Measurements from ENCODE around the gene NDUFS6.

The NDUFS6 gene

GRCh38 chr5:1824903-1825841, 24.0 kb downstream of the NDUFS6 start:
- no peak for TF ChIP-seq POLR2A (IDR thresholded peaks at IDR 0.05; ENCODE audit: low read depth, low read length)
- no peak for TF ChIP-seq POLR2AphosphoS5 (IDR thresholded peaks at IDR 0.05; ENCODE audit: low read depth, low read length)
- no peak for TF ChIP-seq TAF1 (IDR thresholded peaks at IDR 0.05; ENCODE audit: borderline replicate concordance, low read depth, low read length)
- no peak for FAIRE-seq
- DNase-seq (ENCODE audit: insufficient read length) = no peak

DNA sequence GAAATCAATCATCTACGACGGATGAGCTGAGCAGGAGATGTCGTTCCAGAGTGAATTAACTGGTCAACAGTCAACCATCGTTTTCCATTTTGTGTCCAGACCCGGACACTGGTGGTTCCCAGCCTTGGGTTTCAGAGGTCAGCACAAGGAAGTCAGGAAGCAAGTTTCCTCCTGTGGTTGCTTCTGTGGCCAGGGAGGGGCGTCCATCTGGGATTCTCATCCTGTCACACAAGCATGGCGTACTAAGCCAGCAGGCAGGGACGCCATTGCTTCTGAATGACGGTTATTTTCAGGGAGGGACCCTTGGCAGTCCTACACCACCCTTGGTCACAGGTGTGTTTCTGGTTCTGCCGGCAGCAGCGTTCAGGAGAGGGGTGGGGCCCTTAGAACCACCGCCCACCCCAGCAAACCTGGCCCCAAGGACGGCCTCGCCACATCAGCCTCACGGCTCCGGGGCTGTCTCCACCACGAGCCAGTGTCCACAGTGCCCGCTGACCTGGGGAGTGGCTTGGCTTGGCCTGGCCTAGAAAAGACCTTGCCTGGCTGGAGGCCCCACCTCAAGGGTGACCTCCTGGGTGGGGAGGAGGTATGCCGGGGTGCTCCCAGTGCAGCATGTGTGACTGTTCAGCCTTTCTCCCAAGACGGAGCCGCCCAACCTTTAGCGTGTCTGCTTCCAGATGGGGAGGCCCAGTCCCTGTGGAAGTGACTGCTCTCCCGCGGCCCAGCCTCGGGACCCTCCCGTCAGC, 25.2 kb downstream of the NDUFS6 start:
- DNase-seq (ENCODE audit: insufficient read length) (no peak), FAIRE-seq (no peak)

DNA sequence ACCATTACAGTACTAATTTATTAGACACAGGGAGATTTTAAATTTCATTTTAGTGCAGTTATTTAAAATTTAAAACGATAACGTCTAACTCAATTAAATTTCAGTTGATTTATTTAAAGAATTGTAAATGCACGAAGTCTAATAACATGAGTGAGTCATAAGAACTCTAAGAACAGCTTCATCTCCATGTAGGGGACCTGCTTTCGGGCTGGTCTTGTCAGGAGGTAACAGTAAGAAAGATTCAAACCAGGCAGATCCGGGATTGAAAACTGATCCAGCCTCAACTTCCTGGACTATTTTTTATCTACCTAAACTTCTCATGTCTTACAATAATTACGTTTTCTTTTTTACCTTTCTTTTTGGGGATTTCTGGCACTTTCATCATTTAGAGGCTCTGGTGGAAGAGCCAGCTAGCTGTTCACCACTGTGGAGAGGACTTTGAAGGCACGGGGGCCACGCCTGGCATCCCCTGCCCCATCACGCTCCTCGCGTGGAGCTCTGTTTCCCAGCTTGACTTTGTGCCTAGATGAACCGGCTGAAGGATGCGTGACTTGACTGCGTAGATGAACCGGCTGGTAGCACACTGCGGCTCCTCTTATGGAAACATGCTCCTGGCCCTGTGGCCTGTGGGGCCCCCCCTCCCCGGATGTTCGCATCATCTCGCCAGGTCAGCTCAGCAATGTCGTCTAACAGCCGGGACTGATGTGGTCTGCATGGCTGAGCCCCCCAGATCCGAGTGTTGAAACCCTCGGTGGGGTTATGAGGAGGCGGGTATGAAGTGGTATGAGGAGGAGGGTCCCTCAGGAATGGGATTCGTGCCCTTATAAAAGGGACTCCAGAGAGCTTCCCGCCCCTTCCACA, 26.0 kb downstream of the NDUFS6 start:
- FAIRE-seq (no peak), DNase-seq (ENCODE audit: insufficient read length) (no peak)
- TF ChIP-seq POLR2A (IDR thresholded peaks at IDR 0.05; ENCODE audit: low read depth, low read length) (no peak), TAF1 (IDR thresholded peaks at IDR 0.05; ENCODE audit: borderline replicate concordance, low read depth, low read length) (no peak), POLR2AphosphoS5 (IDR thresholded peaks at IDR 0.05; ENCODE audit: low read depth, low read length) (no peak)

More for the DNA sequence above, 25.2 kb downstream of the NDUFS6 start:
- no peak for TF ChIP-seq POLR2A (IDR thresholded peaks at IDR 0.05; ENCODE audit: low read depth, low read length)
- TF ChIP-seq TAF1 (IDR thresholded peaks at IDR 0.05; ENCODE audit: borderline replicate concordance, low read depth, low read length) = no peak
- TF ChIP-seq POLR2AphosphoS5 (IDR thresholded peaks at IDR 0.05; ENCODE audit: low read depth, low read length) = no peak

GRCh38 chr5:1827886-1828397, 26.7 kb downstream of the NDUFS6 start:
- no peak for TF ChIP-seq TAF1 (IDR thresholded peaks at IDR 0.05; ENCODE audit: borderline replicate concordance, low read depth, low read length)
- TF ChIP-seq POLR2A (IDR thresholded peaks at IDR 0.05; ENCODE audit: low read depth, low read length) = no peak
- TF ChIP-seq POLR2AphosphoS5 (IDR thresholded peaks at IDR 0.05; ENCODE audit: low read depth, low read length) = no peak
- FAIRE-seq = no peak

DNA sequence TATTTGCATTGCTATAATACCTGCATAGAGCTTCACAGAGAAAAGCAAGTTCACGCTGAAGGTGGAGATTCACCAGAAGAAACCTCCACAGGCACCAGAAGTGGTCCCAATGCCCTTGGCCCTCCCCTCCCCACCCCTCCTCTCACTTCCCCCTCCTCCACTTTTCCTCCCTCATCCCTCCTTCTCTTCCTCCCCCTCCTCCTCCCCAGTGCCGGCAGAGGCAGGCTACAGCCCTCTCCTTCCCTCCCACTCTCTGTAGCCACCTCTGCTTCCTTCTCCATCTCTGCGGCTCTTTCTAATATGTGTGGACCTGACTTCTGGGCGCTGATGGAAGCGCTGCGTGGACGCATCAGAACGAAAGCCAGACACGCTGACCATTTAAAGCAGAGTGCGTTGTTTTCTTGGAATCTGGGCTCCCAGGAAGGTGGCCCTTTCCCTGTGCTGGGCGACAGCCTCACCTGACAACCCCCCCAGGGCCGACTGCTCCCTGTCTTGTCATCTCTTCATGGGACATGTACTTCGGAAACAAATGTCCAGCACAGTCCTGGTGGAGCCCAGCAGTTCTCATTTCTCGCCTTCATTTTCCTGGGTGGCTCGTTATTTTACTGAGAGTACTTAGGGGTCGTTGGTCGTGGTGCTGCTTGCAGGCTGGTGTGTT, 29.5 kb downstream of the NDUFS6 start:
- DNase-seq (ENCODE audit: insufficient read length) (no peak), FAIRE-seq (no peak)
- TF ChIP-seq POLR2A (IDR thresholded peaks at IDR 0.05; ENCODE audit: low read depth, low read length) = no peak
- no peak for TF ChIP-seq POLR2AphosphoS5 (IDR thresholded peaks at IDR 0.05; ENCODE audit: low read depth, low read length)
- TF ChIP-seq TAF1 (IDR thresholded peaks at IDR 0.05; ENCODE audit: borderline replicate concordance, low read depth, low read length) = no peak

More at GRCh38 chr5:1827886-1828397, 26.7 kb downstream of the NDUFS6 start:
- DNase-seq (ENCODE audit: insufficient read length) = no peak

DNA sequence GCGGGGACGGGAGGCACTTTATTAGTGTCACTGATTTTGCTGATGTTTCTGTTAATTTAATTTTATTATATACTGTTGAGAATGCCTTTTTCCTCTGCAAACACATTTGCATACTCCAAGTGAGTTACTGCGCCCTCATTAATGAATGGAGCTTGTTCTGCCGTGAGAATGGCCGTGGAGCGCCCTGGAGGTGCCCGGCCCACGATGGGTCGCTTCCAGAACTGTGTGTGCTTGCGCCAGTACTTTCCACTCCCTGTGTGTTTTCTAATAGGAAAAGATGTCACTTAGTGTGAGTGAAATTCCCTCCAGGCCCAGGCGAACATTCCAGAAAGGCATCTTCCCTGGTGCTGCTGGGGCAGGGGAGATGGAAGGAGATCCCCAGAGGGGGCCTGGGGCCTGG, 30.1 kb downstream of the NDUFS6 start:
- no peak for FAIRE-seq
- no peak for DNase-seq (ENCODE audit: insufficient read length)
- TF ChIP-seq POLR2AphosphoS5 (IDR thresholded peaks at IDR 0.05; ENCODE audit: low read depth, low read length) (no peak), TAF1 (IDR thresholded peaks at IDR 0.05; ENCODE audit: borderline replicate concordance, low read depth, low read length) (no peak), POLR2A (IDR thresholded peaks at IDR 0.05; ENCODE audit: low read depth, low read length) (no peak)

DNA sequence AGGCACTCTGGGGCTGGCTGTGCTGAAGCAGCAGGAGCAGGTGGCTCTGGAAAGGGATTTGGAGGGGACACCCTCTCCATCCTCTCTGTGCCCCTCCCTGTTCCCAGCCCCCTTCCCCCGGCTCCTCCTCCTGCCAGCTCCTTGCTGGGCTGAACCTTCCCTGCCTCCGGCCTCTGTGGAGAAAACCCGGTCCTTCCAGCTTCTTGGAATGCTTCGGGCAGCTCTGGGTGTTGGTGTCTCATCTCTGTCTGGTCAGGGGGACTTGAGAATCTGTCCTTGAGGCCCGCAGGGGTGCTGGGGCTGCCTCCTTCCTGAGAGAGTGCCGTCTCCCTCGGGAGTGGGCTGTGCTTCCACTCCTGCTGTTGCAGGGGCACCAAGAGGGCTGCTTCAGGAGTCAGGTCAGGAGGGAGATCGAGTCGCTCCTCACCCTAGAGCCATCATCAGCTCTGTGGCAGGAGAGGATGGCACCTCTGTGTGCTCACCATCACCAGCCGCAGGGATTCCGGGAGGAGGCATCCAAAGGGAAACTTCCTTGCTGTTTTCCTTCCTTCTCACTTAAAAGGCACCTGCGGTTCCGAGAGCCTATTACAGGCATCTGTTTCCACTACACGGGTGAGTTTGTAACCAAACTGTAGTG, 30.6 kb downstream of the NDUFS6 start:
- FAIRE-seq = no peak

DNA sequence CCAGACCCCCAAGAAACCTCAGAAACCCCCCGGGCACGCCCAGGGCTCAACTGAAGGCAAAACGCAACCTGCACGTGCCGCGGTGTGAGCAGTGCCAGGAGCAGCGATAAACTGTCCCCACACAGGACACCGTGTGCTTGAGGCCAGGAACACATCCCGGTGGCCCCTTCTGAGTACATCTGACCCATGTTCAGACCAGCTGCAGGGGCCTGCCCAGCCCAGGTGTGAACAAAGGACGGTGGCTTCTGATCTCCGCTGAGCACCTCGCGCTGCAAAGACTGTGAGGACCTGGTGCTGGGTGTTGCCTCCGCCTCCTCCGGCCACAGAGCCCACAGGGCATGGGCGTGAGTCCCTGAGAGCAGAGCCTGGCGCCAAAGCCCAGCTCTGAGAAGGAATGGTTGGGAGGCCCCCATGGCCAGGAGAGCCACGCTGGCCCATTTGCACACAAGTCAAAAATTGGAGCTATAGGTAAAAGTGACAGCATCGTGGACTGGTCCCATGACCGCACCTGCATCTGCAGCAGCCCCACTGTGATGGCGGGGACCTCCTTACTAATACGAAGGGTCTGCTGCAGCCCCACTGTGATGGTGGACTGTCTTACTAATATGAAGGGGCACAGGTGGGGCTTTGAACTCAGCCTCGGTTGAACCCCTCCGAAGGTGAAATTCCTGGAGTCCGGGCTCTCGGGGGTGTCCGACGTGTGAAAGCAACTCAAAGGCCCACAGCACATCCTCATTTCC, 31.5 kb downstream of the NDUFS6 start:
- FAIRE-seq (no peak), DNase-seq (ENCODE audit: insufficient read length) (no peak)
- TF ChIP-seq TAF1 (IDR thresholded peaks at IDR 0.05; ENCODE audit: borderline replicate concordance, low read depth, low read length) = no peak
- TF ChIP-seq POLR2AphosphoS5 (IDR thresholded peaks at IDR 0.05; ENCODE audit: low read depth, low read length) = no peak
- TF ChIP-seq POLR2A (IDR thresholded peaks at IDR 0.05; ENCODE audit: low read depth, low read length) = no peak

More for the DNA sequence above, 30.6 kb downstream of the NDUFS6 start:
- DNase-seq (ENCODE audit: insufficient read length) = no peak
- TF ChIP-seq POLR2A (IDR thresholded peaks at IDR 0.05; ENCODE audit: low read depth, low read length) (no peak), POLR2AphosphoS5 (IDR thresholded peaks at IDR 0.05; ENCODE audit: low read depth, low read length) (no peak), TAF1 (IDR thresholded peaks at IDR 0.05; ENCODE audit: borderline replicate concordance, low read depth, low read length) (no peak)

DNA sequence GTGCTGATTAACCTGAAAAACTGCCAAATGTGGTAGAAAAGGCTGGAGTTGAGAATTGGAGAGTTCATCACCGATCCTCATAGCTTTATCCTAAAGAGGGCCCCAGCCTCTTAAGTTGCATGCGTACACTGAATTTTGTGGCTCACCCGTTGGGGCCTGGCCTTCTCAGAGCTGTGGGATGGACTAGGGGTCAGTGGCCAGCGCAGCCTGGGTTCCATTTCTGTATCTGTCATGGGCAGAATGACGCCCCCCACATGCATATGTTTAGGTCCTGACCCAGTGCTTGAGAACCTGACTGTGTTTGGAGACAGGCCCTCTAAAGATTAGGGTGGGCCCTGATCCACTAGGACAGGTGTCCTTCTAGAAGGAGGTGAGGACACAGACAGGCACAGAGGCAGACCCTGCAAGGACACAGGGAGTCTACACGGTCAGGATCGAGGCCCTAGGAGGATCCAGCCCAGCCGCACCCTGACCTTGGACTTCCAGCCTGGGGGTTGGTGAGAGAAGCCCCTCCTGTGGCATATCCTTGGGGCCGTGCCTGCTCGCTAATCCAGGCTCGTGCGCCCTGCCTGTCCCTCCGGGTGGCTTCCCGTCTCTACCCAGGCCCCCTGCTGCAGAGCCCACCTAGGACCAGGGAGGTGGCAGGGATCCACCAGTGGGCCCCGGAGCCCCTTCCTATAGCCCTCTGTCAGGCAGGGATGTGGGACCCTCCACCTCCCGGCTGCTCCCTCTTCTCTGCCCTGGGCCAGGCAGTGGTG, 32.2 kb downstream of the NDUFS6 start:
- TF ChIP-seq POLR2A (IDR thresholded peaks at IDR 0.05; ENCODE audit: low read depth, low read length) (no peak), TAF1 (IDR thresholded peaks at IDR 0.05; ENCODE audit: borderline replicate concordance, low read depth, low read length) (no peak), POLR2AphosphoS5 (IDR thresholded peaks at IDR 0.05; ENCODE audit: low read depth, low read length) (no peak)
- DNase-seq (ENCODE audit: insufficient read length) = no peak
- FAIRE-seq = no peak
